NCI-H82 (cell line): ENCODE measurements around the gene RGS17.
A peak's percentile ranks its signal among the peaks of the same experiment; 100 is the strongest.
"Not testable (repeated sequence)": the region's sequence is repeated elsewhere in the genome, so short reads cannot be mapped to it uniquely, and the experiment has no call there.

ENCODE experiments used
- DNase-seq: peaks from one replicate; lab custom pipeline; 2025; lab: John Stamatoyannopoulos, UW

The RGS17 gene

GRCh38 chr6:153032255-153032882, 98.7 kb downstream of the RGS17 start:
- DNase-seq = peak; percentile 35

- no peak for DNase-seq
Observed at GRCh38 chr6:153031335-153031955, 99.6 kb downstream of the RGS17 start.

- DNase-seq = no peak
Observed at GRCh38 chr6:153028963-153029362, 102.1 kb downstream of the RGS17 start.

GRCh38 chr6:153028286-153028685, 102.8 kb downstream of the RGS17 start:
- DNase-seq = no peak

- DNase-seq = no peak
Observed at GRCh38 chr6:153027480-153027879, 103.6 kb downstream of the RGS17 start.

GRCh38 chr6:153024709-153025017, 106.4 kb downstream of the RGS17 start:
- no peak for DNase-seq

GRCh38 chr6:153023977-153024708, 106.9 kb downstream of the RGS17 start:
- DNase-seq = peak; percentile 83

GRCh38 chr6:153018355-153018754, 112.7 kb downstream of the RGS17 start:
- DNase-seq = no peak

GRCh38 chr6:153016846-153017245, 114.2 kb downstream of the RGS17 start:
- DNase-seq = no peak

GRCh38 chr6:153015094-153015640, 115.9 kb downstream of the RGS17 start:
- DNase-seq = no peak

GRCh38 chr6:153013438-153013837, 117.6 kb downstream of the RGS17 start:
- no peak for DNase-seq

GRCh38 chr6:153012856-153013255, 118.2 kb downstream of the RGS17 start:
- no peak for DNase-seq

GRCh38 chr6:153003366-153003690, 127.8 kb downstream of the RGS17 start:
- peak; percentile 63 for DNase-seq

GRCh38 chr6:153002613-153003365, 128.3 kb downstream of the RGS17 start, which contains the start of gene MTRF1L:
MTRF1L (minus strand) TSS chr6:153002709; CDS start chr6:153002685, 24 bp downstream.
- peak; percentile 99 for DNase-seq

GRCh38 chr6:153001767-153002612, 129.1 kb downstream of the RGS17 start:
- peak; percentile 60 for DNase-seq

- not testable (repeated sequence) for DNase-seq
Observed at GRCh38 chr6:153000790-153001189, 130.3 kb downstream of the RGS17 start.

GRCh38 chr6:153000243-153000642, 130.8 kb downstream of the RGS17 start:
- no peak for DNase-seq

GRCh38 chr6:152999538-152999937, 131.5 kb downstream of the RGS17 start:
- DNase-seq = not testable (repeated sequence)

GRCh38 chr6:152993847-152994246, 137.2 kb downstream of the RGS17 start:
- DNase-seq = no peak

GRCh38 chr6:152993431-152993830, 137.7 kb downstream of the RGS17 start:
- DNase-seq = peak; percentile 22

GRCh38 chr6:152986978-152987377, 144.1 kb downstream of the RGS17 start:
- no peak for DNase-seq
